Endothelial cell of umbilical vein (primary cell): ENCODE data around the gene MARS1.

Experiments used
- EZH2 ChIP-seq: IDR thresholded peaks from 2 replicates; pipeline ENCODE4 v1.6.1; 2012; ENCODE audit warnings: borderline replicate concordance, low read depth, mild to moderate bottlenecking, moderate library complexity, low read length, inconsistent platforms; ENCODE audit not compliant: severe bottlenecking
- FOS ChIP-seq: IDR thresholded peaks from 2 replicates; pipeline ENCODE4 v1.6.1; 2011; ENCODE audit warnings: mild to moderate bottlenecking, low read length, moderate library complexity, borderline replicate concordance; ENCODE audit not compliant: insufficient read depth
- JUN ChIP-seq: IDR thresholded peaks from 2 replicates; pipeline ENCODE4 v1.6.1; 2011; ENCODE audit warnings: borderline replicate concordance, low read depth; ENCODE audit not compliant: insufficient read length, insufficient read depth
- MYC ChIP-seq: IDR thresholded peaks from one replicate; pipeline ENCODE4 v1.6.1; 2011; ENCODE audit warnings: mild to moderate bottlenecking, low read depth, low read length
- POLR2A ChIP-seq: IDR thresholded peaks from 2 replicates; pipeline ENCODE4 v1.6.1; 2012; ENCODE audit warnings: low read depth, mild to moderate bottlenecking, control low read depth, low read length
- POLR2AphosphoS5 ChIP-seq: IDR thresholded peaks from 2 replicates; pipeline ENCODE4 v1.6.1; 2012; ENCODE audit warnings: low read depth, mild to moderate bottlenecking, control low read depth, low read length, moderate library complexity; ENCODE audit not compliant: insufficient read depth
- TF ChIP-seq, protein P1 (sequence below), 2 donors: IDR thresholded peaks; 1 replicate in 1 of 2; 2 replicates in 1 of 2; pipeline ENCODE4 v1.5.1; 2011; ENCODE audit warnings: low read length in 2 of 2, mild to moderate bottlenecking in 2 of 2, moderate library complexity in 2 of 2, control low read depth in 1 of 2, inconsistent platforms in 1 of 2, low read depth in 1 of 2; ENCODE audit not compliant: insufficient read depth in 1 of 2; ENCODE audit errors: extremely low read depth in 1 of 2
- TF ChIP-seq, protein P2 (sequence below): IDR thresholded peaks from 2 replicates; pipeline ENCODE4 v1.6.1; 2011; ENCODE audit not compliant: insufficient read depth, insufficient read length

DNA sequence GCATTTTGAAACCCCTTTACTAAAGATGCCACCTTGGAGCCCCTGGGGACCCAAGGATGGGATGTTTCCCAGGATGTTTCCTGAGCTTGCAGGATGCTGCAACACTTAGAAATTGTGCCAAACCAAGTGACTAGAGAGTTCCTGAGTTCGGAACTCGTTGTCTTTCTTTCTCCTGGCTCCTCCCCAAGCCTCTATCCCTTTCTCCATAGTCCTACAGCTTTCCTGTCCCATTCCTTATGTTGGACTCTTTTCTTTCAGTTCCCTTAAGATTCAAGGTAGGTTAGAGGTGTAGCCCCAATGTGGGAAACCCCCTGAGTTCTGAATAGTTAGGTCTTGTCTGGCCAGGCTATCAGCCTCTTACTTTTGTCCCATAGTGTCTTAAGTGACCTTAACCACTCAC is 60.6 kb downstream of the MARS1 start:
- TF ChIP-seq, protein P1, sequence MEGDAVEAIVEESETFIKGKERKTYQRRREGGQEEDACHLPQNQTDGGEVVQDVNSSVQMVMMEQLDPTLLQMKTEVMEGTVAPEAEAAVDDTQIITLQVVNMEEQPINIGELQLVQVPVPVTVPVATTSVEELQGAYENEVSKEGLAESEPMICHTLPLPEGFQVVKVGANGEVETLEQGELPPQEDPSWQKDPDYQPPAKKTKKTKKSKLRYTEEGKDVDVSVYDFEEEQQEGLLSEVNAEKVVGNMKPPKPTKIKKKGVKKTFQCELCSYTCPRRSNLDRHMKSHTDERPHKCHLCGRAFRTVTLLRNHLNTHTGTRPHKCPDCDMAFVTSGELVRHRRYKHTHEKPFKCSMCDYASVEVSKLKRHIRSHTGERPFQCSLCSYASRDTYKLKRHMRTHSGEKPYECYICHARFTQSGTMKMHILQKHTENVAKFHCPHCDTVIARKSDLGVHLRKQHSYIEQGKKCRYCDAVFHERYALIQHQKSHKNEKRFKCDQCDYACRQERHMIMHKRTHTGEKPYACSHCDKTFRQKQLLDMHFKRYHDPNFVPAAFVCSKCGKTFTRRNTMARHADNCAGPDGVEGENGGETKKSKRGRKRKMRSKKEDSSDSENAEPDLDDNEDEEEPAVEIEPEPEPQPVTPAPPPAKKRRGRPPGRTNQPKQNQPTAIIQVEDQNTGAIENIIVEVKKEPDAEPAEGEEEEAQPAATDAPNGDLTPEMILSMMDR (IDR thresholded peaks at IDR 0.05; ENCODE audit: extremely low read depth in 1 of 2, insufficient read depth in 1 of 2, low read depth in 1 of 2, low read length in 2 of 2): no peak
- TF ChIP-seq JUN (no peak), POLR2A (no peak), EZH2 (no peak), FOS (no peak), POLR2AphosphoS5 (no peak), MYC (no peak)
- TF ChIP-seq, protein P2, sequence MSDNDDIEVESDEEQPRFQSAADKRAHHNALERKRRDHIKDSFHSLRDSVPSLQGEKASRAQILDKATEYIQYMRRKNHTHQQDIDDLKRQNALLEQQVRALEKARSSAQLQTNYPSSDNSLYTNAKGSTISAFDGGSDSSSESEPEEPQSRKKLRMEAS: no peak
